Naive B cell (primary cell): ENCODE measurements around the gene CXCR4. TPM values are rescaled to one million over a fixed set of nuclear protein-coding genes. Genes with fewer than 3 reads are reported as not detected.
A peak's percentile ranks its signal among the peaks of the same experiment; 100 is the strongest.

Experiments used
- ATAC-seq, 2 donors: fragments of 150-1000 bp; cut with Tn5 transposase; 2 replicates each; pipeline ENCODE4 v1.10.0; 2021; ENCODE audit warnings: low read depth in 2 of 2, mild to moderate bottlenecking in 2 of 2, moderate library complexity in 2 of 2
- DNase-seq: peaks from one replicate; pipeline ENCODE4 v3.0.0; 2022
- H3K27ac Mint-ChIP-seq, 6 donors: one replicate each; pipeline ENCODE4 v1.8.0; 2020 to 2022; ENCODE audit warnings: mild to moderate bottlenecking in 6 of 6, mixed read lengths in 6 of 6, moderate library complexity in 5 of 6, inconsistent platforms in 2 of 6
- H3K27me3 Mint-ChIP-seq, 3 donors: one replicate each; pipeline ENCODE4 v1.8.0; 2021 to 2022; ENCODE audit warnings: mixed read lengths in 3 of 3, mild to moderate bottlenecking in 1 of 3
- H3K36me3 Mint-ChIP-seq, 2 donors: one replicate each; pipeline ENCODE4 v1.8.0; 2020 to 2022; ENCODE audit warnings: mixed read lengths in 2 of 2, inconsistent platforms in 1 of 2, mild to moderate bottlenecking in 1 of 2
- H3K4me1 Mint-ChIP-seq, 3 donors: one replicate each; pipeline ENCODE4 v1.8.0; 2020 to 2022; ENCODE audit warnings: mixed read lengths in 3 of 3, inconsistent platforms in 1 of 3, mild to moderate bottlenecking in 1 of 3, moderate library complexity in 1 of 3
- H3K4me3 Mint-ChIP-seq, 8 donors: one replicate each; pipeline ENCODE4 v1.8.0; 2020 to 2022; ENCODE audit warnings: mild to moderate bottlenecking in 8 of 8, mixed read lengths in 8 of 8, moderate library complexity in 8 of 8, inconsistent platforms in 2 of 8
- H3K9me3 Mint-ChIP-seq, 7 donors: one replicate each; pipeline ENCODE4 v1.8.0; 2020 to 2022; ENCODE audit warnings: mixed read lengths in 7 of 7, mild to moderate bottlenecking in 5 of 7, inconsistent platforms in 2 of 7, moderate library complexity in 1 of 7
- polyA plus RNA-seq, 6 donors: library from polyadenylated mRNA; unstranded; fragments of 300-500 nt; fragmentation: Illumina TruSeq; gene quantifications; one replicate each; pipeline ENCODE4 v1.2.3, GENCODE V29; 2021; ENCODE audit warnings: low read depth in 6 of 6

Gene CXCR4
- polyA plus RNA-seq, 6 donors from 2014 or later = 1,969 to 4,468 (median 2,782) TPM

DNA sequence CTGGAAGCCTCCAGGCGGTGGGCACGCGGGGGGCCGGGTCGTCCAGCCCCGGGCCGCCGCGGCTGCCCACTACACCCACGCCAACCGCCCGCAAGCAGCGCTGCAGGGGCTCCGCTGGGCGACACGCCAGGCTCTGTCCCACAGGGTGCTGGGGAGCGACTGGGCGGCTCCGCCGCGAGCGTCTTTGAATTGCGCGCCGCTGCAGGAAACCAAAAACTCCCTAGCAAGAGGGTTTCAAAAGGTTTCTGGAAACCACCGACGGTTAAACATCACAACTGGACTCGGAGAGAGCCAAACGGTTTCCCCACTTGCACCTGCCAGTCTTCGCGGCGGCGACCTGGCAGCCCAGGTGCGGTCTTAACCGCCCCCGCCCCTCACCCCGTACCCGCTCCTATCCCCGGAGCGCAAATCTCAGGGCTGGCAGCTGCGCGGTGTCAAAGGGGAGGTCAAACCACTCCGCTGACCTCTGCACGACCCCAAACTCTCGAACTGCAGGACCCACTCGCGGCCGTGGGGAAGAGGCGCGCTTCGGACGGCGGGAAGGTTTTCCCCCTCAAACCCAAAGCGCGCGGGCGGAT is 1.0 kb downstream of the CXCR4 start:
- Mint-ChIP-seq H3K4me3 (peak overlapping the region; percentile 91 to 100 (median 98)), H3K27me3 (peaks cover 0 to 4% (median 0%) of the 10 kb centered on the region in 3 donors), H3K9me3 (peaks cover 0 to 7% (median 2%) of the 10 kb centered on the region in 7 donors), H3K36me3 (peaks cover 30 to 32% of the 10 kb centered on the region in 2 donors), H3K27ac (peak overlapping the region; percentile 99 to 100 (median 100)), H3K4me1 (peaks cover 65 to 77% (median 67%) of the 10 kb centered on the region in 3 donors)
- ATAC-seq = peak; percentile 12 to 13
- no peak for DNase-seq

DNA sequence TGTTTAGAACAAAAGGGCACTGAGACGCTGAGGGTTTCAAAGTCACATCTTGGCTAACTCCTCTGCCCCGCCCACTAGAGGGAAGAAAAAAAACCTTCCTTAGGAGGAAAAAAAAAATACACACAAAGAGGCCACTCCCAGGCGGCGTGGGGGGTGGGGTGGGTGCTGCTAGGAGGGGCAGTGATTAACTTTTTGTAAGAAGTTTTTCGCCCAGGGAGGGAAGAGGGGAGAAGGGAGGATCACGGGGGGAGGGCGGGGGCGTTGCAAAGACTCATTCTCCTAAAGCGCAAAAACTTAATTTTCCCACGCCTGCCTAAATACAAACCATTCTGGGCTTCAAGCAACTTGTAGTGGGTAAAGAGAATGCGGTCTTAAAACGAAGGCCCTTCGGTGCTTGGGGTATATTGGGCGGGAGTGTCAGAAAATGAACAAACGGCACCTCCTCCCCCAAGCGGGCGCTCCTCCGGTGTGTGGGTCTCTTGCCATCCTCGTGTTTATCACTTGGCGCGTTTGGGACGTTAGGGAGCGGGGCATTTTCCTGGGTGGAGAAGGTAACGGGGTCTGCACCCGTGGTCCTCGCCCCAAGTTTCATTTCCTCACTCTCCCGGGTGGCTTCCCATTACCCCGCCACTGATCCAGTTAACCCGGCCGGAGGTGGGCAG is 1.7 kb downstream of the CXCR4 start:
- Mint-ChIP-seq H3K27ac (peak overlapping the region; percentile 94 to 100 (median 99)), H3K36me3 (peaks cover 30 to 32% of the 10 kb centered on the region in 2 donors), H3K27me3 (peaks cover 0 to 4% (median 0%) of the 10 kb centered on the region in 3 donors), H3K4me3 (peak overlapping the region; percentile 84 to 100 (median 98)), H3K4me1 (peaks cover 66 to 77% (median 68%) of the 10 kb centered on the region in 3 donors), H3K9me3 (peaks cover 0 to 7% (median 2%) of the 10 kb centered on the region in 7 donors)
- DNase-seq = peak; percentile 74
- ATAC-seq = peak; percentile 4 to 5

DNA sequence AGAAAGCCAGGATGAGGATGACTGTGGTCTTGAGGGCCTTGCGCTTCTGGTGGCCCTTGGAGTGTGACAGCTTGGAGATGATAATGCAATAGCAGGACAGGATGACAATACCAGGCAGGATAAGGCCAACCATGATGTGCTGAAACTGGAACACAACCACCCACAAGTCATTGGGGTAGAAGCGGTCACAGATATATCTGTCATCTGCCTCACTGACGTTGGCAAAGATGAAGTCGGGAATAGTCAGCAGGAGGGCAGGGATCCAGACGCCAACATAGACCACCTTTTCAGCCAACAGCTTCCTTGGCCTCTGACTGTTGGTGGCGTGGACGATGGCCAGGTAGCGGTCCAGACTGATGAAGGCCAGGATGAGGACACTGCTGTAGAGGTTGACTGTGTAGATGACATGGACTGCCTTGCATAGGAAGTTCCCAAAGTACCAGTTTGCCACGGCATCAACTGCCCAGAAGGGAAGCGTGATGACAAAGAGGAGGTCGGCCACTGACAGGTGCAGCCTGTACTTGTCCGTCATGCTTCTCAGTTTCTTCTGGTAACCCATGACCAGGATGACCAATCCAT is 2.7 kb downstream of the CXCR4 start:
- DNase-seq (no peak), ATAC-seq (no peak)
- H3K9me3 Mint-ChIP-seq = peaks cover 0 to 7% (median 2%) of the 10 kb centered on the region in 7 donors
- H3K4me3 Mint-ChIP-seq = peak overlapping the region; percentile 84 to 100 (median 98)
- H3K27ac Mint-ChIP-seq = peak overlapping the region; percentile 94 to 100 (median 99)
- peaks cover 0 to 4% (median 0%) of the 10 kb centered on the region in 3 donors for H3K27me3 Mint-ChIP-seq
- peaks cover 30 to 32% of the 10 kb centered on the region in 2 donors for H3K36me3 Mint-ChIP-seq
- peaks cover 67 to 77% (median 72%) of the 10 kb centered on the region in 3 donors for H3K4me1 Mint-ChIP-seq

DNA sequence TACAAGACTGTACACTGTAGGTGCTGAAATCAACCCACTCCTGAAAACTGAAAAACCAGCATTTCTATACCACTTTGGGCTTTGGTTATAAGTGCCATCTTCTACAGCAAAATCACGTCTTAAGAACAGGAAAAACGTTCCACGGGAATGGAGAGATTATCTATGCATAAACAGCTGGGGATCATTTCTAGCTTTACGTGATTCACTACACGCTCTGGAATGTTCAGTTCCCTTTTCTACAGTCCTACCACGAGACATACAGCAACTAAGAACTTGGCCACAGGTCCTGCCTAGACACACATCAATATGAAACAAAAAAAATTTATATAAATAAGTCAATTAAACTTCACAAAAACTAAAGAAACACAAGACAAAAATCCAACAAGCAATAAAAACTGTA is 3.6 kb downstream of the CXCR4 start:
- Mint-ChIP-seq H3K9me3 (peaks cover 0 to 7% (median 2%) of the 10 kb centered on the region in 7 donors), H3K27me3 (peaks cover 0 to 4% (median 0%) of the 10 kb centered on the region in 3 donors), H3K4me3 (peak overlapping the region; percentile 76 to 100 (median 98)), H3K4me1 (peaks cover 65 to 86% (median 70%) of the 10 kb centered on the region in 3 donors), H3K27ac (peak overlapping the region; percentile 87 to 100 (median 97)), H3K36me3 (peaks cover 30 to 32% of the 10 kb centered on the region in 2 donors)
- DNase-seq = no peak
- ATAC-seq = no peak

DNA sequence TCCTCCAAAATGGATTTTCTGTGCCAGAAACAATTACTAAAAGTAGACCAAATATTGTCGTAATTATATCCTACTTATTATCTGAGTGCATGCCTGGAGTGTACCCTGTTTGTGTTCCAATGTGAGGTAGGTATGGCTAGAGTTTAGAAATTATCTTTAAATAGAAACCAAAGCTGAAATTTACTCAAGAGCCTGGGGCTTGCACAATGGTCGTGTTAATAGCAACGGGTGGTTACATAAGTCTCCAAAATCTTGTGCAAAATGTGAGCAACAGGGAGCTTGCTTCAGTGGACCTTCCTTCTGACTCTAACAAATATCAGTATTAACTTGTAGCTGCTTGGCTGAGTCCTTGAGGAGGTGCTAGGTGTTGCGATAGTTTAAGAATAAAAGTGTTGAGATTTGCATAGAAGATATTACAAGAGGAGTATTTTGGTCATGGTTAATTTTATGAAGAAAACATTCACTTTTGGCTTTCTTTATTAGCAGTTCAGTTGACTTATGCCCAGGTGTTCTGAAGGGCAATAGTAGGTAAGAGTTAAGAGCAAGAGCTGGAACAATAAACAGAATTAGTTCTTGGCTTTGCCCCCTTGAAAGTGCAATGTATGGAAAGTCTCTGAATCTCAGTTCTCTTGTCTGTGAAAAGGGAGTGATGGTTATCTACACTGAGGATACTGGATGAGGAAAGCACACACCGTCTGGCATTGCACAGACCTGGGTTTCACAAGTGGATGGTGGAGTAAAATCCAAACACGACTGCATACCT is 4.6 kb downstream of the CXCR4 start:
- peak overlapping the region; percentile 24 to 100 (median 96) for H3K27ac Mint-ChIP-seq
- H3K9me3 Mint-ChIP-seq = peaks cover 0 to 7% (median 2%) of the 10 kb centered on the region in 7 donors
- H3K27me3 Mint-ChIP-seq = peaks cover 0 to 4% (median 0%) of the 10 kb centered on the region in 3 donors
- DNase-seq (no peak), ATAC-seq (peak in 1 of 2 donors; percentile 5)
- H3K36me3 Mint-ChIP-seq = peaks cover 30 to 32% of the 10 kb centered on the region in 2 donors
- peaks cover 74 to 94% (median 76%) of the 10 kb centered on the region in 3 donors for H3K4me1 Mint-ChIP-seq
- H3K4me3 Mint-ChIP-seq = peak overlapping the region; percentile 76 to 100 (median 98)

DNA sequence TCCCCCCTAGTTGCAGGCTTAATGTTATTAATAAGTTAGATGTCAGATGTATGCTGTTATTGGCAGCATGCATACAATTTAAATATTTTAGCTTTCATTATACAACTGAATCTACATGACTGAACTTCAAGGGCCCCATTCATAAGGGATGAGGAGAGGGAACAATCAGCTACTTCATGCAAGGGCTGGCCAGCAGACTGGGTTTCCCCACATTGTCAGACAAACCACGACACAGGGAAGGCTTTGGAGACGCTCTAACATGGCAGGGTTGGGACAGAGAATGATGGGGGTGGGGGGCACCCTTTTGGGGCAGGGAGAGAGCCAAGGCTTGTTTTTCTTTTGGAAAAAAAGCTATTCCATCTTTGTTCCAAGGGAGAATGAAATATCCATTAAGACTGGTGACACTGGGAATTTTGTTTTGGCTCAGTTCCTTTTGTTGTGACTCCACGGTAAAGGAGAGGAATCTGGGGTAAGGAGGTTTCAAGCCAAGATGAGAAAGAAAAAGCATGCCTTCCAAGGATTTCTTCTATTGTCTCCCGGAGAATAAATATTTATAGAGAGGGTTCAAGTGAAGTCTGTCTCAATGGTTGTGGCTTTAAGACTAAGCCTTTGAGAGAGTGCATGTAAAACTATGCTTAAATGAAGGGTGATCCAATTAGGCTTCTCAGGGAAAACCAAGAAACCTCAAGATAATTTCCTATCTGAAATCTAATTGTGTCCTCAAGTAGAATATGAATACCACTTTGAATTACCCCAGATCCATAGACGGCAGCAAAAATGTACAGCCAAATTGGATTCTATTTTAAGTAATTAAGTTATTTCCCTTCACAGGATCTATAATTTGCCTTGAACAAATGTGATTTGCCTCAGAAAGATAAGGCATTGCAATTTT is 5.4 kb downstream of the CXCR4 start:
- Mint-ChIP-seq H3K4me1 (peaks cover 69 to 90% (median 82%) of the 10 kb centered on the region in 3 donors), H3K27ac (peak overlapping the region; percentile 81 to 100 (median 96)), H3K9me3 (peaks cover 0 to 4% (median 0%) of the 10 kb centered on the region in 7 donors), H3K27me3 (no peaks in the 10 kb centered on the region), H3K4me3 (peak overlapping the region in 7 of 8 donors; percentile 1 to 100 (median 59)), H3K36me3 (peaks cover 27 to 30% of the 10 kb centered on the region in 2 donors)
- DNase-seq = no peak
- no peak for ATAC-seq

DNA sequence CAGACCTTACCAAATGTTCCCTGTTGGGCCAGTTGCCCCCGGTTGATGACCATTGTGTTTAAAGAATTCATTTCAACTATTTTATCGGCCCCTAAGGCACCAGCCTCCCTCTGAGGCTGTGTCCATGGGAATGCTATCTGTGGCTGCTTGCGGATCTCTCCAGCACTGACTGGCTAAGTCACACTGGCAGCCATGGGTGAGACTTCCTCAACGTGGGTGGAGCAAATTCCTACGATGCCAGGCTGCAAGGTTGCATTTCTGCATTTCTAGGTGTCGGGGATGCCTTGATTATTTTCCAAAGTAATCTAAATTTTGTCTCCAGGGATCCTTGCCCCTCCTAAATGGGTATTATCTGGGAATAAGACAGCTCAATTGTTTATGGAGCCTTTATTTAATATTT is 6.2 kb downstream of the CXCR4 start:
- peaks cover 72 to 91% (median 91%) of the 10 kb centered on the region in 3 donors for H3K4me1 Mint-ChIP-seq
- peaks cover 27 to 30% of the 10 kb centered on the region in 2 donors for H3K36me3 Mint-ChIP-seq
- H3K27ac Mint-ChIP-seq = peak overlapping the region in 3 of 6 donors; percentile 63 to 100 (median 63)
- no peaks in the 10 kb centered on the region for H3K27me3 Mint-ChIP-seq
- H3K4me3 Mint-ChIP-seq = peak overlapping the region in 3 of 8 donors; percentile 5 to 61 (median 10)
- DNase-seq = no peak
- H3K9me3 Mint-ChIP-seq = peaks cover 0 to 3% (median 0%) of the 10 kb centered on the region in 7 donors
- no peak for ATAC-seq

DNA sequence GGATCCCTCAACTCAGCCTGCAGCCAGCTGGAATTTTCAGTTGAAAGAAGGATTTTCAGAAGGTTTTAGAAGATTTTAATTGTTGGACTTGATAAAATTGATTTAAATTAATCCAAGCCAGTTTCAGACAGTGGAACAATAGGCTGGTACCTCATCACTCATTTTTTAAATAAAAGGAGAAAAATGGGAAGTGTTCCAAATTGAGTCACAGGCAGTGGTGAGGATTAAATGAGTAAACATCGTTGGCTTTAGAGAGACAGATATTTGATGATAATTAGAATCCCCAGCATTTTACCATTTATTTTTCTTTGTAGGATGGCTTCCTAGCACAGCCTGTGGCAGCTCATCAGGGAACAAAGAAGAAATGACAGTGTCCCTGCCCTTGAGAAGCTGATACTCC is 7.4 kb downstream of the CXCR4 start:
- H3K27me3 Mint-ChIP-seq = no peaks in the 10 kb centered on the region
- DNase-seq (no peak), ATAC-seq (no peak)
- peaks cover 0 to 3% (median 0%) of the 10 kb centered on the region in 7 donors for H3K9me3 Mint-ChIP-seq
- H3K27ac Mint-ChIP-seq = peak overlapping the region in 4 of 6 donors; percentile 0 to 100 (median 19)
- peak overlapping the region in 4 of 8 donors; percentile 1 to 43 (median 14) for H3K4me3 Mint-ChIP-seq
- H3K36me3 Mint-ChIP-seq = peaks cover 27 to 28% of the 10 kb centered on the region in 2 donors
- H3K4me1 Mint-ChIP-seq = peaks cover 71 to 92% (median 85%) of the 10 kb centered on the region in 3 donors

DNA sequence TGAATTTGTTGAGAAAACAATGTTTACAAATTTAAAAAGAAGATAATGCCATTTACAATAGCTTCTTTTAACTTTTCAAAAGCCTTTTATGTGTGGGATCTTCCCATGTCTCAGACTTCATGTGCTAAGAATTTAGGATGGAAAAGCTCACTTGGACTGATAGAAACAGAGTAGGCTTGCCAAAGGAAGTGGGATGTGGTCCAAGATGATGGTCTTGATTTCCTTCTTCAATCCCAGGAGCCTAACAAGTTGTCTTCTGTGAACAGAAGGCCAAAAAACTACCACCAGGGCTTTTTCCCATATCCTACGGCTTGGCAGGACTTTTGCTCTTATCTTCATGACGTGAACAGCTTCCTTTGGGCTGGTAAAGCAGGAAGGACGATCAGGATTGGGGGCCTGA is 9.5 kb downstream of the CXCR4 start:
- H3K4me1 Mint-ChIP-seq = peaks cover 51 to 72% (median 64%) of the 10 kb centered on the region in 3 donors
- H3K27me3 Mint-ChIP-seq = no peaks in the 10 kb centered on the region
- H3K4me3 Mint-ChIP-seq = no peak overlapping the region
- H3K9me3 Mint-ChIP-seq = peaks cover 0 to 3% (median 0%) of the 10 kb centered on the region in 7 donors
- ATAC-seq = no peak
- peaks cover 6 to 7% of the 10 kb centered on the region in 2 donors for H3K36me3 Mint-ChIP-seq
- H3K27ac Mint-ChIP-seq = peak overlapping the region in 2 of 6 donors; percentile 44 to 72
- no peak for DNase-seq

DNA sequence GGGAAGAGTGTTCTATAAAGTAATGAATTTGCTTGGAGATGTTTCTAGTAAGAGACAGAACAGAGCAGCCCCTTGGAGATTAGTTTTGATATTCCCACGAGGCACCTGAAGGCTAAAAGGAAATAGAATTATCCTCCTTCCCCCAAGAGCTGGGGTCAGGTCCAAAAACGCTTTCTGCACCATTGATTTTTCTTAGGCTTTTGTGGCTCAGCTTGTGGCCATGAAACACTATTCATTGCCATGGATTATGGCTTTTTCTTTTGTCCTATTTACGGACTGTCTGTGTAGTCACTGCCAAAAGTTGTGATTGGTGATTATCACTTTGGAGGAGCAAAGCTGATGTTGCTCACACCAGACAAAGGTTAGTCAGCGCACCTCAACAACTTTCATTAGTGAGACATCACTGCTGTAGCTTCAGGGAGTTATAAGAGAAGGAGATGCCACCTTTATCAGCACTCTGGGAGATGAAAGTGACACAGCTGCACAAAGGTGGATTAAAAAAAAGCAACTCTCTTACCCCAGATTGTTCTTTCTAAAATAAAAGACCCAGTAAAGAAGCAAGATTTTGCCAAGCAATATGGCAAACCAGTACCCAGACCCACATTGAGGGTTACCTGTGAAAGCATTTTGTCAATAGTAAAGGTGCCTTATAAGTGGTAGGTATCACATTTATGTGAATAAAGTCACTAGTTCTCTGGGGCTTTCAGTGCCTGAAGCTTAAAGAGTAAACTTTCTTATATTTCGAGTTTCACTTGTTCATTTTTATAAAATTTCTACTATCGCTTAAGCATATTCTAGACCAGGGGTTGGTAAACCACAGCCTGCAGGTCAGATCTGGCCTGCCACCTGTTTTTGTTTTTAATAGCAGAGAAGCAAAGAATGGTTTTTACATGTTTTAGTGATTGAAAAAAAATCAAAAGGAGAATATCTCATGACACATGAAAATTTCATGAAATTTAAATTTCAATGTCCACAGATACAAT is 10.6 kb downstream of the CXCR4 start:
- H3K27ac Mint-ChIP-seq = peak overlapping the region; percentile 21 to 86 (median 59)
- no peaks in the 10 kb centered on the region for H3K27me3 Mint-ChIP-seq
- H3K9me3 Mint-ChIP-seq = peaks cover 0 to 2% (median 0%) of the 10 kb centered on the region in 7 donors
- H3K36me3 Mint-ChIP-seq = peaks cover 0 to 2% of the 10 kb centered on the region in 2 donors
- ATAC-seq (peak in 1 of 2 donors; percentile 7), DNase-seq (no peak)
- H3K4me1 Mint-ChIP-seq = peaks cover 39 to 60% (median 55%) of the 10 kb centered on the region in 3 donors
- H3K4me3 Mint-ChIP-seq = peak overlapping the region in 3 of 8 donors; percentile 12 to 30 (median 13)

DNA sequence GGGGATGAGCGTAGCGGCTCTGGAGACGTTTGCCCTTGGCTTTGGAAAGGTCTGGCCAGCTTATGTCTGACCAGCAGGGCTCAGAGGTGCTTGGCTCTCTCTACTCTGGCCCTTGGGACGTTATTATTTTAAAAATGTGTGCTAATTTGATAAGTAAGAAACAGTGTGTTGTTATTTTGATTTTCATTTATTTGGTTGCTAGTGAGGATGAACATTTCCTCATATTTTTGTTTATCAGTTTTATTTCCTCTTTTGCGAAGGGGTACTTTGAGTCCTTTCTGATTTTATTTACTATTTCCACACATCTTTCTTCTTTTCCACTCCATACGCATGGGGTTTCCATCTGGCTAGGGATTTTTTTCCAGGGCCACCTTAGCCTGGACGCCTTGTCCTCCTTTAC is 11.4 kb downstream of the CXCR4 start:
- H3K4me3 Mint-ChIP-seq = no peak overlapping the region
- peak overlapping the region; percentile 18 to 87 (median 72) for H3K27ac Mint-ChIP-seq
- peak; percentile 47 to 49 for ATAC-seq

More for the DNA sequence above, 11.4 kb downstream of the CXCR4 start:
- Mint-ChIP-seq H3K36me3 (peaks cover 0 to under 1% of the 10 kb centered on the region in 2 donors), H3K9me3 (no peaks in the 10 kb centered on the region), H3K27me3 (no peaks in the 10 kb centered on the region), H3K4me1 (peaks cover 34 to 52% (median 48%) of the 10 kb centered on the region in 3 donors)
- no peak for DNase-seq
